ENCODE data around the gene GABRR2. TPM values are rescaled to one million over a fixed set of nuclear protein-coding genes. Genes with fewer than 3 reads are reported as not detected.

GABRR2 gene
- total RNA-seq, 2 donors from 2014 or later, result 1.0 to 1.9 TPM

DNA sequence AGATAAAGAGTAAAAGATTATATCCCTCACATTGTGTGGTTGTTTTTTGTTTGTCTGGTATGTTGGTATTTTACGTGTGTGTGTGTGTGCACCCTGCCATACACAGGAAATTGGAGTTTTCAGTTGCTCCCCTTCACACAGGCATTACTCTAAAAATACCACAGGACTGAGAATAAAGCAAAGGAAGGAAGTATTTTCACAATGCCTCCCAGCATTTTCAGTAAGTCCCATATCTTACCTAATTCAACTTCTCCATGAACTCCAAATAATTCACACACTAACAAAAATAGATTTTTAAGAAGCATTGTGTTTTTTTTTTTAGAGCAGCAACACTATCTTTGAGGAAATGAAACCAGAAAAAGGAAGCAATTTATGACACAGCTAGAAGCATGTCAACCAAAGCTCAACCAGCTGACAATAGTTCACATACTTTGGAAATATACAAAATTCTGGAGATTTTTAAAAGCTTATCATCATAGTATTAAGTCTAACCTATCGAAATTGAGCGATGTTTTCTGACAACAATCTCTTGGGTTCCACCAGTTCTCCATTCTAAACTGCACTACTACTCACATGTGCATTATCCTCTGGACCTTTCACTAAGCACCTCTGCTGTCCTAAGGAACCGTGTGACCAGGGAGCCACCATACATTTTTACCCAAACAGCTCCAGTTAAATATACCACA, 35.3 kb upstream of the GABRR2 start:
- ATAC-seq, result no peak
- H3K9me3 Mint-ChIP-seq, result no peaks in the 10 kb centered on the region
- peaks cover 57 to 64% of the 10 kb centered on the region in 2 donors for H3K4me1 Mint-ChIP-seq (ENCODE audit: low read depth in 2 of 2)
- H3K27ac Mint-ChIP-seq, result peak overlapping the region; percentile 95 to 96
- H3K27me3 Mint-ChIP-seq, result no peaks in the 10 kb centered on the region
- no peak for DNase-seq (ENCODE audit: low spot score)
- peaks cover 6% of the 10 kb centered on the region for H3K36me3 Mint-ChIP-seq
- H3K4me3 Mint-ChIP-seq, result peak overlapping the region; percentile 99

DNA sequence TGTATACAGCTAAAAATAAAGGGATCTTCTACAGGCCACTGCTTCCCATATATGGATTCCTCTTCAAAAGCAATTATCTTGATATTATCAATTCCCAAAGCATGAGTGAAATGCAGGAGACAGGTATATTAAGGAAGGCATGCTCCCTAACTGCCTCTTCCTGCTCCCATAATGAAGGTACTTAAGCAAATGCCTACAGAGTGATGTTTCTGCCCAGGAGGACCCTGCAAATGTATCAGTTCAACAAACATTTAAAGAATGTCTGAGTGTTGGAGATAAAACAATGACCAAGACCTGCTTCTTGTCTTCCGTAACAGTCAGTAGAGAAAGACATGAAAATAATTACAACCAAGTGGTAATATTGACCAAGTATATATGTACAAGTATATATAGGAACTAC, 33.3 kb upstream of the GABRR2 start:
- Mint-ChIP-seq H3K9me3 (no peaks in the 10 kb centered on the region), H3K36me3 (peaks cover 6% of the 10 kb centered on the region), H3K27ac (peak overlapping the region in 1 of 2 donors; percentile 95), H3K4me3 (no peak overlapping the region), H3K4me1 (ENCODE audit: low read depth in 2 of 2) (peaks cover 58 to 65% of the 10 kb centered on the region in 2 donors), H3K27me3 (no peaks in the 10 kb centered on the region)
- DNase-seq (ENCODE audit: low spot score), result no peak
- ATAC-seq, result no peak

DNA sequence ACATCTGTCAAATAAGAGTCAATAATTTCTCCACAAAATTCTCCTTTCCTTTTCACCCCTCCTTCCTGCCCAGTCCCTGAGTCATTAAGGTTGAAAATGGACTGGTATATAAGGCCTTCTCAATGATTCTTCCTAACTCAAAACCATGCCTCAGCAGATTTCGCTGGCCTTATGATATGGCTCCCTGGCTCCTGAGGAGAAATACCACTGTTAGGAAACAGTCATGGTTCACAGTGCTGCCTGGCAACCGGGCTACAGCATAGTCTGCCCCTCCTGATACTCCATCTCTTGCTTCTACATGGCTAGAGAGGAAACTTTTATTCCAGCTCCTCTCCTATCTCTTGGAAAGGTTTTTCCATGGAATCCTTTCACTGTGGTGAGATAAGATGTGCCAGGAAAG, 32.7 kb upstream of the GABRR2 start:
- peaks cover 58 to 64% of the 10 kb centered on the region in 2 donors for H3K4me1 Mint-ChIP-seq (ENCODE audit: low read depth in 2 of 2)
- DNase-seq (ENCODE audit: low spot score), result no peak
- no peak overlapping the region for H3K27ac Mint-ChIP-seq
- no peaks in the 10 kb centered on the region for H3K9me3 Mint-ChIP-seq
- H3K27me3 Mint-ChIP-seq, result no peaks in the 10 kb centered on the region
- no peak overlapping the region for H3K4me3 Mint-ChIP-seq
- H3K36me3 Mint-ChIP-seq, result peaks cover 6% of the 10 kb centered on the region
- no peak for ATAC-seq

DNA sequence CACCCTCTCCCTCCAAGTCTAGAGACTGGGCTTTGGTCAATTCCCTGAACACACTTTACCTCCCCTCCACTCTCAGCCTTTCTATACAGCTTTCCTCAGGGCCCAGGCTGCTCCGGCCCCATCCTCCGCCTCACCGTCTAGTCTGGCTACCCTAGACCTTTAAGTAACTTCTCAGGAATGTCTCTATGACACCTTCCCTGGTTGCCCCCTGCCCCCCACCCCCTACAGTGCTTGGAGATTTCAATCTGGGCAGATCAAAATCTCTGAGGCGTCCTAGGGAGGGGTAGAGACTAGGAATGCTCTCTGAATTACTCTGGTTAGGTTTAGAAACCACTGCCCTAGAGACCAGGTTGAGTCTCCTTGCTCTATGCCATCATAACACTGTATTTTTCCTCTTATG, 31.3 kb upstream of the GABRR2 start:
- peaks cover 53 to 57% of the 10 kb centered on the region in 2 donors for H3K4me1 Mint-ChIP-seq (ENCODE audit: low read depth in 2 of 2)
- ATAC-seq, result no peak
- H3K4me3 Mint-ChIP-seq, result no peak overlapping the region
- no peaks in the 10 kb centered on the region for H3K27me3 Mint-ChIP-seq
- no peak overlapping the region for H3K27ac Mint-ChIP-seq
- H3K9me3 Mint-ChIP-seq, result no peaks in the 10 kb centered on the region
- DNase-seq (ENCODE audit: low spot score), result no peak
- H3K36me3 Mint-ChIP-seq, result peaks cover under 1% of the 10 kb centered on the region

DNA sequence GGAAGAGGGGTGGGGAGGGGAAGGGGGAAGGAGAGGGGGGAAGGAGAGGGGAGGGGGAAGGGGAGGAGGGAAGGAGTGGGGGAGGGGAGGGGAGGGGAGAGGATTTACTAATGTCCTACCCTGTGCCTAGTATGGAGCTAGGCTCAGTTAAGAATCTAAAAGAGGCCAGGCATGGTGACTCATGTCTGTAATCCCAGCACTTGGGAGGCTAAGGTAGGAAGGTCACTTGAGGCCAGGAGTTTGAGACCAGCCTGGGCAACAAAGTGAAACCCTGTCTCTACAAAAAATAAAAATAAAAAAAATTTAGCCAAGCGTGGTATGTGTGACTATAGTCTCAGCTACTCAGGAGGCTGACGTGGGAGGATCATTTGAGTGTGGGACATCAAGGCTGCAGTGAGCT, 24.5 kb upstream of the GABRR2 start:
- no peak for DNase-seq (ENCODE audit: low spot score)
- H3K9me3 Mint-ChIP-seq, result no peaks in the 10 kb centered on the region
- H3K4me3 Mint-ChIP-seq, result no peak overlapping the region
- peaks cover 5 to 13% of the 10 kb centered on the region in 2 donors for H3K4me1 Mint-ChIP-seq (ENCODE audit: low read depth in 2 of 2)
- ATAC-seq, result no peak
- H3K27ac Mint-ChIP-seq, result peak overlapping the region in 1 of 2 donors; percentile 5
- H3K36me3 Mint-ChIP-seq, result peaks cover 14% of the 10 kb centered on the region
- no peaks in the 10 kb centered on the region for H3K27me3 Mint-ChIP-seq

DNA sequence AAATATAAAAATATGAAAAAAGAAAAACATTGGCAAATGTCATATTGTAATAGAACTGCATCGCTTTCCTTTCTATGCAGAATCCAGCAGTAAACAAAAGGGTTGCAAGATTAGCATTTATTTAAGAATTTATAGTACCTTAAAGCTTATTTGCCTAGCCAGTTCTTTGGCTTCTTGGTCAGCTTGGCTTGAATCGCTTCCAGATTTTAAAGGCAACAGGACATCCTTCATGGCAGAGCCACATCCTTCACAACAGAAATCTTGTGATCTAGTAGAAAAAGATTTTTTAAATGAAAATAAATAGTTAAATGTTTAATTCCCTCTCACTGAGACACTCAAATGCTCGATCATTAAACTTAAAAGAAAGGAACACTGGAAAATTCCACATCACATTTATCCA, 20.1 kb upstream of the GABRR2 start:
- no peak overlapping the region for H3K4me3 Mint-ChIP-seq

DNA sequence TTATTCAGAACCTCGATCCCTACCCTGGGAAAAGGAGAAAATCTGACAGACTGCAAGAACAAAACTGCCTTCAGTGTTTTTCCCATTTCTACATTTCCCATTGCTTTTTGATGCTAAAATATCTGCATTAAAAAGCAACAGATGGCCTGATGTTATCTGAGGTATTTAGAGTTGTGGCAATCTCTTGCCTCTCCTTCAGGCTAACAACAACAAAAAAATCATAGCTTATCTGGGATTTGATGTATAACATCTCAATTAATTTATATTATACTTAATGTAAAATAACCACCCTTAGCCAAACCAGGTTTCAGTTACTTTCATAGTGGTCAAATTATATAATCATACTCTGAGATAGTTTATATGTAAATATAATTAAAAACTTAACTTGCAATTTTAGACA, 15.8 kb upstream of the GABRR2 start:
- ATAC-seq (no peak), DNase-seq (ENCODE audit: low spot score) (no peak)
- H3K4me1 Mint-ChIP-seq (ENCODE audit: low read depth in 2 of 2), result peaks cover 0 to 6% of the 10 kb centered on the region in 2 donors
- peaks cover 19% of the 10 kb centered on the region for H3K36me3 Mint-ChIP-seq
- no peaks in the 10 kb centered on the region for H3K27me3 Mint-ChIP-seq
- H3K4me3 Mint-ChIP-seq, result no peak overlapping the region
- no peak overlapping the region for H3K27ac Mint-ChIP-seq
- no peaks in the 10 kb centered on the region for H3K9me3 Mint-ChIP-seq

More for the DNA sequence above, 20.1 kb upstream of the GABRR2 start:
- ATAC-seq (no peak), DNase-seq (ENCODE audit: low spot score) (no peak)
- H3K27ac Mint-ChIP-seq, result no peak overlapping the region
- peaks cover 16% of the 10 kb centered on the region for H3K36me3 Mint-ChIP-seq
- no peaks in the 10 kb centered on the region for H3K9me3 Mint-ChIP-seq
- no peaks in the 10 kb centered on the region for H3K27me3 Mint-ChIP-seq
- peaks cover 3 to 6% of the 10 kb centered on the region in 2 donors for H3K4me1 Mint-ChIP-seq (ENCODE audit: low read depth in 2 of 2)

DNA sequence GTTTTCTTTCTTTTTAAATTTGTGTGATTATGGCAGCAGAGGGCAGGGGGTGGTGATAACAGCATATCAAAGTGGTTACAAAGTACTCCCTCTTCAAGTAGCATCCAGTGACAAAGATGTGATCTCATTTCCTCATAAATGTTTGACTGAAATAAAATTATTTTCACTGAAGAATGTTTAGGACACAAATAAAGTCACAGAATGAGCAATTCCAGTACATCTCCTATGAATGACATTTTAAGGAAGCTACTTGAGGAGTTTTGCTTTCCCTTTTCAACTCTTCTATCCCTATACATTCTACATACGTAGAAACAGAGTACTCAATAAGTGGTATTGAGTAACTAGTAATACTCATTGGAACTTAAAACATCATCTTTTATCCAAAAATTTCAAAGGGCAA, 13.9 kb upstream of the GABRR2 start:
- no peak for DNase-seq (ENCODE audit: low spot score)
- Mint-ChIP-seq H3K36me3 (peaks cover 19% of the 10 kb centered on the region), H3K4me3 (no peak overlapping the region), H3K4me1 (ENCODE audit: low read depth in 2 of 2) (peaks cover 0 to 6% of the 10 kb centered on the region in 2 donors), H3K9me3 (no peaks in the 10 kb centered on the region), H3K27me3 (no peaks in the 10 kb centered on the region), H3K27ac (no peak overlapping the region)
- ATAC-seq, result no peak

DNA sequence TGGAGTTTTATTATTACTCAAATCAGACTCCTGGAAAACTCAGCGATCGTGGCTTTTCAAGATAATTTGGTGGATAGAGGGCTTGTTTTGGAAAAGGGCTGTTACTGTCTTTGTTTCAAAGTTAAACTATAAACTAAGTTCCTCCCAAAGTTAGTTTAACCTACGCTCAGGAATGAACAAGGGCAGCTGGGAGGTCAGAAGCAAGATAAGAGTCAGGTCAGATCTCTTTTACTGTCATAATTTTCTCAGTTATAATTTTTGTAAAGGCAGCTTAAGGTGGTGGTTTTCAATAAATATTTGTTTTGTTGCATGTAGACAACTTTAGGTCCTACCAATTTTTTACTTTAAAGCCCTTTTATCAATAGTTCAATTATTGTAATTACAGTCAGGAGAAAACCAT, 9.2 kb upstream of the GABRR2 start:
- no peak overlapping the region for H3K27ac Mint-ChIP-seq
- H3K4me1 Mint-ChIP-seq (ENCODE audit: low read depth in 2 of 2), result peaks cover 0 to 1% of the 10 kb centered on the region in 2 donors
- no peak overlapping the region for H3K4me3 Mint-ChIP-seq
- no peaks in the 10 kb centered on the region for H3K9me3 Mint-ChIP-seq
- ATAC-seq, result no peak
- H3K27me3 Mint-ChIP-seq, result no peaks in the 10 kb centered on the region
- DNase-seq (ENCODE audit: low spot score), result no peak
- peaks cover 8% of the 10 kb centered on the region for H3K36me3 Mint-ChIP-seq

DNA sequence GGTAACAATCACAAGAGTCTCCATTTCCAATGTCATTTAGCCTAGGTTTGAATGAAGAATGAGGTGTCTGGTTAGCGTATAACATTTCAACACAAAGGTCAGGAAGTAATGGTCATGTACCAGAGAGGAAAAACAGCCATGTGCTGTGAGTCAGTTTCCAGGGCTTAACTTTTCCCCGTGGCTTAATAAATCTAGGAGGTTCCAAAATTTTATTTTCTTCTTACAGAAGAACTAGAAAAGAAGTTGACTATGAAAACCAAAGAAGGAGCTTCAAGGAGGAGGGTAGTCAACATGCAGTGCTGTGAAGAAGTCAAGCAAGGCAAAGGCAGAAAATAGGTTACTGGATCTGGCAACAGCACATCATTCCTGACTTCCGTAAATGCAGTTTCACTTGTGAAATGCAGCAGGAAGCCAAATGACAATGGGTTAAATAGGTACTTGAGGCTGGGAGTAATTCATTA, 8.4 kb upstream of the GABRR2 start:
- Mint-ChIP-seq H3K9me3 (no peaks in the 10 kb centered on the region), H3K4me1 (ENCODE audit: low read depth in 2 of 2) (peaks cover 0 to 3% of the 10 kb centered on the region in 2 donors), H3K4me3 (no peak overlapping the region), H3K36me3 (peaks cover 4% of the 10 kb centered on the region), H3K27ac (no peak overlapping the region), H3K27me3 (no peaks in the 10 kb centered on the region)
- DNase-seq (ENCODE audit: low spot score) (no peak), ATAC-seq (no peak)

DNA sequence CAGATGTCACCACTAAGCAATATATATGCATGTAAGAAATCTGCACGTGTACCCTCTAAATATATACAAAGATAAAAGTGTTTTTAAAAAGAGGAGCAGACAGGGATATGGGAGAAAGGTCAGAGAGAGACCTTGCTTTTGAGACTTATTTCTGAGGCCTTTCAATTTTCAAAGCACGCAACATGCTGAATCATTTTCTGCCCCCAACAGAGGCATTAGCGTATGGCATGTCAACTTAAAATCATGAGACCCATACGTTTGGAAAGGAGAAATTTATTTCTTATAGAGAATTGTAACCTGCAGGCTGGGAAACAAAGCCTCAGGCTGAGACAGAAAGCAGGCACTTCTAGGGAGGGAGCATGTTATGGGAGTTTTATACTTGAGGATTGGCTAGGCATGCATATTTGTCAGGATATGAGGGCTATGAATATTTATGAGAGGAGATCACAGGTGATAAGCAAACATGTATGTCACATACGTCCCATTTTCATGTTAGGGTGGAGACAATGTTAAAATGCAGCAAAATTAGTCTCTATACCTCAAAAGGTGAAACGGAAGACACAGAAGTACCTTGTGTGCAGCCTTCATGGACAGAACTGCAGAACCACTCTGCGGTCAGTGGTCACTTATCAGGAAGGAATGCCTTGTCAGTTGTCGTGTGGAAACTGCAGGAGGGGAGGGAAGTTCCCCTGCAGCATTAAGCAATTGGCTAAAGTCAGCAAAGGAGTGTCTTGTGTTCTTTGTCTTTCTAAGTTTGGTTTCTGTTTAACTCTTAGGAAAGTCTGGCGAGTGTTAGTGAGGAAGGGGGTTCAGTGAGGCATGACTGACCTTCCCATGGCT, 6.3 kb upstream of the GABRR2 start:
- ATAC-seq, result no peak
- Mint-ChIP-seq H3K4me1 (ENCODE audit: low read depth in 2 of 2) (peaks cover 0 to 6% of the 10 kb centered on the region in 2 donors), H3K4me3 (no peak overlapping the region), H3K9me3 (no peaks in the 10 kb centered on the region), H3K27ac (no peak overlapping the region), H3K36me3 (peaks cover 9% of the 10 kb centered on the region), H3K27me3 (no peaks in the 10 kb centered on the region)
- DNase-seq (ENCODE audit: low spot score), result no peak

DNA sequence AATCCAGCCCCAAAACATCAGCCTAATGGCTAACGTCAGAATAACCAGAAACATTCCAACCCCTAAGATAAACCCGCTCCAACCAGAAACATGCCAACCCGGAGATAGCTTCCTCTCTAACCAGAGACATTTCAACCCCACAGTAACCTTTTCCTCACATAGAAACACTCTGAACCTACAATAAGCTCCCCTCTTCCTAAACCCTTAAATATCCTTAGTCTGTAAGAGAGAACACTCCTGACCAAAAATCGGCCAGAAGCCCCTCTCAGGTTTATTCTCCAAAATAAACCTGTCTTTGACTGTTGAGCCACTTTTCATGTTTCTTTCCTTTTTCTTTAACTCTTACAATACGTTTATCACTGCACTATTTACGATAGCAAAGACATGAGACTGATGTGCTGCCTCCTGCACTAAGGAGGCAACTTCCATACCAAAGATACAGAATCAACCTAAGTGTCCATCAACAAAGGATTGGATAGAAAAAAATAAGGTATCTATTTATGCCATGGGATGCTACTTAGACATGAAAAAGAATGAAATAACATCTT, 5.0 kb upstream of the GABRR2 start:
- Mint-ChIP-seq H3K4me3 (no peak overlapping the region), H3K27ac (no peak overlapping the region), H3K36me3 (peaks cover 5% of the 10 kb centered on the region), H3K4me1 (ENCODE audit: low read depth in 2 of 2) (peaks cover 0 to 9% of the 10 kb centered on the region in 2 donors), H3K27me3 (no peaks in the 10 kb centered on the region), H3K9me3 (no peaks in the 10 kb centered on the region)
- DNase-seq (ENCODE audit: low spot score) (no peak), ATAC-seq (no peak)

DNA sequence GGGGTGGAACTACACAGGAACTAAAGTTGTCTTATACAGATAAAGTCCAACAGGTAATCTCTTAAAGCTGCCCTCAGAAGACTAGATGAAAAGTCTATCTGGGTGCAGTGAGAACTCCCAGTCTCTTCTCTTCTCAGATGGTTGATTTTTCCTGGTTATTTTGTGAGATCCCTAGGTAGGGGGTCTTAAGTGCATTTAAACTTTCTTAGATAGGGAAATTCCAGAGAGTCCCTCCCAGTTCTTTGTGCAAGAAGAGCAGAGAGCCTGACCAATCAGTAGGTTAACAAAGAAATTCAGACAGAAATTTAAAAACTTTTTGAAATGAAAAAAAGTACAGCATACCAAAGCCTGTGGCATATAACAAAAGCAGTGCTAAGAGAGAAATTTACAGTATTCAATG, 2.0 kb upstream of the GABRR2 start:
- H3K9me3 Mint-ChIP-seq, result no peaks in the 10 kb centered on the region
- ATAC-seq (no peak), DNase-seq (ENCODE audit: low spot score) (no peak)
- no peaks in the 10 kb centered on the region for H3K27me3 Mint-ChIP-seq
- peaks cover 5% of the 10 kb centered on the region for H3K36me3 Mint-ChIP-seq
- no peak overlapping the region for H3K27ac Mint-ChIP-seq
- H3K4me1 Mint-ChIP-seq (ENCODE audit: low read depth in 2 of 2), result peaks cover 0 to 9% of the 10 kb centered on the region in 2 donors
- no peak overlapping the region for H3K4me3 Mint-ChIP-seq

DNA sequence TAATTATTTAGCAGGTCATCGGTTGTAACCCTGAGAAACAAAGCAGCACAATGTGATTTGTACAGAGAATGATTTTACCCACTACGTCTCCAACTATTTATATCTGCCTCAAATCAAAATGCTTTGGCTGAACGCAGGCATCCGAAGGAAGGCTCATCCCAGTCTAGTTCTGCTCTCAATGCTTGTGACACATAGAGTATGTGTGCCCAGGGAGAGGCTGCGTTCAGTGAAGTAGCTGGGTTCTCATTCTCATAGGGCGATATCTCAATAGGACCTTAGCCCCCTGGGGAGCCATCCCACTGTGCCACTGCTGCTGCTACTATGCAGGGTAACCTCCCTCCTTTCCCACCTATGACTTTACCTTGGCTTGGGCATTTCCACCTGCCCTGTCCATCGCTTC, 407 bp downstream of the GABRR2 start:
- no peak overlapping the region for H3K27ac Mint-ChIP-seq
- peaks cover 0 to 6% of the 10 kb centered on the region in 2 donors for H3K27me3 Mint-ChIP-seq
- H3K4me3 Mint-ChIP-seq, result no peak overlapping the region
- no peak for ATAC-seq
- H3K36me3 Mint-ChIP-seq, result peaks cover 5% of the 10 kb centered on the region
- H3K4me1 Mint-ChIP-seq (ENCODE audit: low read depth in 2 of 2), result peaks cover 0 to 9% of the 10 kb centered on the region in 2 donors
- no peaks in the 10 kb centered on the region for H3K9me3 Mint-ChIP-seq
- DNase-seq (ENCODE audit: low spot score), result no peak

Data from natural killer cell treated with Interleukin-12 subunit alpha and Interleukin-12 subunit beta and Interleukin-15 and Interleukin-18, amount 100 ng/mL, for 72 hours (primary cell).